ENCODE results near the gene FAS. TPM values are rescaled to one million over a fixed set of nuclear protein-coding genes. Genes with fewer than 3 reads are reported as not detected.

The FAS gene
- total and polyA plus RNA-seq, 4 donors: 2.2 to 13.2 (median 5.9) TPM

DNA sequence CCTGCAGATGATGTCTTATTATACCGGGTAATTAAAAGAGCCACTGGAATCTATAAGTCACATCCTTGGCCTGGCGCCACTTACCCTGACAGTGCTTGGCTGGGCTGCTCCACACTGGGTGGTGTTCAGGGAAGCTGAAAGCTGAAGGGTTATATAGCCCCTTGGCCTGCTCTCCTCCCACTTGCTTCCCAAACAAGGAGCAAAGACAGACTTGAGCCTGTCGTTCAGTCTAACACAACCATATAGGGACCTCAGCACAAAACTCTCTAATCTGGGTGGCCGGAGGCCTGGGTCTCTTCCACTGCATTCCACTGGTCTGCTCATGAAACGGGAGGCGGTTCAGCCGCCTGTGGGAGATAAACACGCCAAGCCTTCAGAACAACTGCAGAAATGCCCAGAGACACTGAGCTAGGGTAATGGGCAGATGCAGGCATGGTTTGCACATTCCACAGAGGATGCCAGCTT, 37.9 kb upstream of the FAS start, which contains the start of gene ACTA2:
Gene ACTA2, minus strand, starts transcription at position 127 of the 465 bp plus-strand sequence. CDS start 3,843 bp downstream, outside the sequence.
- Histone ChIP-seq H3K9me3 (ENCODE audit: control insufficient read depth in 4 of 4, low read length in 3 of 4) (no peaks in the 10 kb centered on the region), H3K4me1 (ENCODE audit: control insufficient read depth in 4 of 4, insufficient read depth in 4 of 4, low read length in 3 of 4) (peaks cover 1 to 20% (median 14%) of the 10 kb centered on the region in 4 donors), H3K9ac (ENCODE audit: low read depth in 1 of 2, low read length in 2 of 2) (no peak within 1 kb of the TSS), H3K4me3 (ENCODE audit: low read depth in 1 of 3, low read length in 3 of 3) (peak within 1 kb of the TSS in 1 of 3 donors; percentile 1), H3K27me3 (ENCODE audit: control insufficient read depth in 4 of 4, insufficient read depth in 4 of 4, low read length in 3 of 4) (no peaks in the 10 kb centered on the region), H3K36me3 (ENCODE audit: control insufficient read depth in 4 of 4, insufficient read depth in 3 of 4, low read depth in 1 of 4, low read length in 3 of 4) (no peaks in the 10 kb centered on the region), H3K27ac (ENCODE audit: low read depth in 1 of 2, low read length in 2 of 2) (peak within 1 kb of the TSS; percentile 62 to 65)
- DNase-seq (ENCODE audit: low spot score): no peak
- TF ChIP-seq, protein P1, sequence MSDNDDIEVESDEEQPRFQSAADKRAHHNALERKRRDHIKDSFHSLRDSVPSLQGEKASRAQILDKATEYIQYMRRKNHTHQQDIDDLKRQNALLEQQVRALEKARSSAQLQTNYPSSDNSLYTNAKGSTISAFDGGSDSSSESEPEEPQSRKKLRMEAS (IDR thresholded peaks at IDR 0.05): no peak
- TF ChIP-seq HNF4A (conservative IDR thresholded peaks at IDR 0.05) (no peak), TAF1 (conservative IDR thresholded peaks at IDR 0.05) (peak; percentile 53), SP1 (IDR thresholded peaks at IDR 0.05) (peak; percentile 36)
- TF ChIP-seq, protein P2, sequence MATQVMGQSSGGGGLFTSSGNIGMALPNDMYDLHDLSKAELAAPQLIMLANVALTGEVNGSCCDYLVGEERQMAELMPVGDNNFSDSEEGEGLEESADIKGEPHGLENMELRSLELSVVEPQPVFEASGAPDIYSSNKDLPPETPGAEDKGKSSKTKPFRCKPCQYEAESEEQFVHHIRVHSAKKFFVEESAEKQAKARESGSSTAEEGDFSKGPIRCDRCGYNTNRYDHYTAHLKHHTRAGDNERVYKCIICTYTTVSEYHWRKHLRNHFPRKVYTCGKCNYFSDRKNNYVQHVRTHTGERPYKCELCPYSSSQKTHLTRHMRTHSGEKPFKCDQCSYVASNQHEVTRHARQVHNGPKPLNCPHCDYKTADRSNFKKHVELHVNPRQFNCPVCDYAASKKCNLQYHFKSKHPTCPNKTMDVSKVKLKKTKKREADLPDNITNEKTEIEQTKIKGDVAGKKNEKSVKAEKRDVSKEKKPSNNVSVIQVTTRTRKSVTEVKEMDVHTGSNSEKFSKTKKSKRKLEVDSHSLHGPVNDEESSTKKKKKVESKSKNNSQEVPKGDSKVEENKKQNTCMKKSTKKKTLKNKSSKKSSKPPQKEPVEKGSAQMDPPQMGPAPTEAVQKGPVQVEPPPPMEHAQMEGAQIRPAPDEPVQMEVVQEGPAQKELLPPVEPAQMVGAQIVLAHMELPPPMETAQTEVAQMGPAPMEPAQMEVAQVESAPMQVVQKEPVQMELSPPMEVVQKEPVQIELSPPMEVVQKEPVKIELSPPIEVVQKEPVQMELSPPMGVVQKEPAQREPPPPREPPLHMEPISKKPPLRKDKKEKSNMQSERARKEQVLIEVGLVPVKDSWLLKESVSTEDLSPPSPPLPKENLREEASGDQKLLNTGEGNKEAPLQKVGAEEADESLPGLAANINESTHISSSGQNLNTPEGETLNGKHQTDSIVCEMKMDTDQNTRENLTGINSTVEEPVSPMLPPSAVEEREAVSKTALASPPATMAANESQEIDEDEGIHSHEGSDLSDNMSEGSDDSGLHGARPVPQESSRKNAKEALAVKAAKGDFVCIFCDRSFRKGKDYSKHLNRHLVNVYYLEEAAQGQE (IDR thresholded peaks at IDR 0.05): peak; percentile 27
- 86% methylated on average over 8 of the region's 8 CpGs for WGBS

DNA sequence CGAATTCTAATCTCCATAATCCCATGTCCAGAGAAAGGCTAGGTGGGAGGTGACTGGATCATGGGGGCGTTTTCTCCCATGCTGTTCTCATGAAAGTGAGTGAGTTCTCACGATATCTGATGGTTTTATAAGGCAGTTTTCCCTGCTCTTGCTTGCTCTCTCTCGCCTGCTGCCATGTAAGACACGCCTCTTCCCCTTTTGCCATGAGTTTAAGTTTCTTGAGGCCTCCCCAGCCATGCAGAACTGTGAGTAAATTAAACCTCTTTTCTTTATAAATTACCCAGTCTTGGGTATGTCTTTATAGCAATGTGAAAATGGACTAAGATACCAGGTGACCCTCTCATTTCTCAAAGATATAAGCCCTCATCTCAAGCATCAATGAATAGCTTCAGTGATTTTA, 36.9 kb upstream of the FAS start:
- no peak overlapping the region for H3K27ac ChIP-seq (ENCODE audit: low read depth in 1 of 2, low read length in 2 of 2)
- no peak for DNase-seq (ENCODE audit: low spot score)
- H3K4me1 ChIP-seq (ENCODE audit: control insufficient read depth in 4 of 4, insufficient read depth in 4 of 4, low read length in 3 of 4): peaks cover 1 to 18% (median 12%) of the 10 kb centered on the region in 4 donors
- TF ChIP-seq TAF1 (conservative IDR thresholded peaks at IDR 0.05) (no peak), HNF4G (IDR thresholded peaks at IDR 0.05) (no peak), HNF4A (conservative IDR thresholded peaks at IDR 0.05) (no peak), FOXA1 (IDR thresholded peaks at IDR 0.05) (no peak), EGR1 (IDR thresholded peaks at IDR 0.05; ENCODE audit: low read depth in 2 of 2) (no peak), RXRA (IDR thresholded peaks at IDR 0.05) (no peak), YY1 (IDR thresholded peaks at IDR 0.05) (no peak), RAD21 (IDR thresholded peaks at IDR 0.05) (no peak), FOXA2 (IDR thresholded peaks at IDR 0.05) (no peak), GABPA (IDR thresholded peaks at IDR 0.05 in 1 of 2, conservative IDR thresholded peaks at IDR 0.05 in 1 of 2) (no peak), SP1 (IDR thresholded peaks at IDR 0.05) (no peak), JUND (IDR thresholded peaks at IDR 0.05) (no peak), NR2F2 (IDR thresholded peaks at IDR 0.05) (no peak)
- TF ChIP-seq, protein P2 (IDR thresholded peaks at IDR 0.05): no peak
- TF ChIP-seq, protein P3, sequence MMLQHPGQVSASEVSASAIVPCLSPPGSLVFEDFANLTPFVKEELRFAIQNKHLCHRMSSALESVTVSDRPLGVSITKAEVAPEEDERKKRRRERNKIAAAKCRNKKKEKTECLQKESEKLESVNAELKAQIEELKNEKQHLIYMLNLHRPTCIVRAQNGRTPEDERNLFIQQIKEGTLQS (IDR thresholded peaks at IDR 0.05): no peak
- TF ChIP-seq, protein P4, sequence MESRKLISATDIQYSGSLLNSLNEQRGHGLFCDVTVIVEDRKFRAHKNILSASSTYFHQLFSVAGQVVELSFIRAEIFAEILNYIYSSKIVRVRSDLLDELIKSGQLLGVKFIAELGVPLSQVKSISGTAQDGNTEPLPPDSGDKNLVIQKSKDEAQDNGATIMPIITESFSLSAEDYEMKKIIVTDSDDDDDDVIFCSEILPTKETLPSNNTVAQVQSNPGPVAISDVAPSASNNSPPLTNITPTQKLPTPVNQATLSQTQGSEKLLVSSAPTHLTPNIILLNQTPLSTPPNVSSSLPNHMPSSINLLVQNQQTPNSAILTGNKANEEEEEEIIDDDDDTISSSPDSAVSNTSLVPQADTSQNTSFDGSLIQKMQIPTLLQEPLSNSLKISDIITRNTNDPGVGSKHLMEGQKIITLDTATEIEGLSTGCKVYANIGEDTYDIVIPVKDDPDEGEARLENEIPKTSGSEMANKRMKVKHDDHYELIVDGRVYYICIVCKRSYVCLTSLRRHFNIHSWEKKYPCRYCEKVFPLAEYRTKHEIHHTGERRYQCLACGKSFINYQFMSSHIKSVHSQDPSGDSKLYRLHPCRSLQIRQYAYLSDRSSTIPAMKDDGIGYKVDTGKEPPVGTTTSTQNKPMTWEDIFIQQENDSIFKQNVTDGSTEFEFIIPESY (IDR thresholded peaks at IDR 0.05): no peak
- TF ChIP-seq, protein P1 (IDR thresholded peaks at IDR 0.05): no peak
- TF ChIP-seq, protein P5, sequence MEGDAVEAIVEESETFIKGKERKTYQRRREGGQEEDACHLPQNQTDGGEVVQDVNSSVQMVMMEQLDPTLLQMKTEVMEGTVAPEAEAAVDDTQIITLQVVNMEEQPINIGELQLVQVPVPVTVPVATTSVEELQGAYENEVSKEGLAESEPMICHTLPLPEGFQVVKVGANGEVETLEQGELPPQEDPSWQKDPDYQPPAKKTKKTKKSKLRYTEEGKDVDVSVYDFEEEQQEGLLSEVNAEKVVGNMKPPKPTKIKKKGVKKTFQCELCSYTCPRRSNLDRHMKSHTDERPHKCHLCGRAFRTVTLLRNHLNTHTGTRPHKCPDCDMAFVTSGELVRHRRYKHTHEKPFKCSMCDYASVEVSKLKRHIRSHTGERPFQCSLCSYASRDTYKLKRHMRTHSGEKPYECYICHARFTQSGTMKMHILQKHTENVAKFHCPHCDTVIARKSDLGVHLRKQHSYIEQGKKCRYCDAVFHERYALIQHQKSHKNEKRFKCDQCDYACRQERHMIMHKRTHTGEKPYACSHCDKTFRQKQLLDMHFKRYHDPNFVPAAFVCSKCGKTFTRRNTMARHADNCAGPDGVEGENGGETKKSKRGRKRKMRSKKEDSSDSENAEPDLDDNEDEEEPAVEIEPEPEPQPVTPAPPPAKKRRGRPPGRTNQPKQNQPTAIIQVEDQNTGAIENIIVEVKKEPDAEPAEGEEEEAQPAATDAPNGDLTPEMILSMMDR (IDR thresholded peaks at IDR 0.05; ENCODE audit: low read depth, low read length, missing input control): no peak
- 96% methylated on average over 5 of the region's 5 CpGs for WGBS
- H3K27me3 ChIP-seq (ENCODE audit: control insufficient read depth in 4 of 4, insufficient read depth in 4 of 4, low read length in 3 of 4): no peaks in the 10 kb centered on the region
- H3K9ac ChIP-seq (ENCODE audit: low read depth in 1 of 2, low read length in 2 of 2): no peak overlapping the region
- H3K4me3 ChIP-seq (ENCODE audit: low read depth in 1 of 3, low read length in 3 of 3): no peak overlapping the region
- no peaks in the 10 kb centered on the region for H3K9me3 ChIP-seq (ENCODE audit: control insufficient read depth in 4 of 4, low read length in 3 of 4)
- H3K36me3 ChIP-seq (ENCODE audit: control insufficient read depth in 4 of 4, insufficient read depth in 3 of 4, low read depth in 1 of 4, low read length in 3 of 4): no peaks in the 10 kb centered on the region

Data from liver (tissue), 9 donors.